ENCODE results near the gene FETUB. TPM values are rescaled to one million over a fixed set of nuclear protein-coding genes. Genes with fewer than 3 reads are reported as not detected.
"Not testable (repeated sequence)": the region's sequence is repeated elsewhere in the genome, so short reads cannot be mapped to it uniquely, and the experiment has no call there.

The FETUB gene
- total and polyA plus RNA-seq, 3 donors from 2014 or later = 0.79 to 2.4 TPM; not detected in 1

GRCh38 chr3:186682812-186683211, 42.6 kb downstream of the FETUB start:
- Histone ChIP-seq H3K36me3 (ENCODE audit: low read depth, missing control alignments) (no peaks in the 10 kb centered on the region), H3K27ac (no peak overlapping the region), H3K9me3 (no peaks in the 10 kb centered on the region), H3K4me3 (no peak overlapping the region), H3K27me3 (no peaks in the 10 kb centered on the region), H3K4me1 (no peaks in the 10 kb centered on the region)
- no peak for DNase-seq
- TF ChIP-seq POLR2A (IDR thresholded peaks at IDR 0.05) = no peak
- TF ChIP-seq, protein P1, sequence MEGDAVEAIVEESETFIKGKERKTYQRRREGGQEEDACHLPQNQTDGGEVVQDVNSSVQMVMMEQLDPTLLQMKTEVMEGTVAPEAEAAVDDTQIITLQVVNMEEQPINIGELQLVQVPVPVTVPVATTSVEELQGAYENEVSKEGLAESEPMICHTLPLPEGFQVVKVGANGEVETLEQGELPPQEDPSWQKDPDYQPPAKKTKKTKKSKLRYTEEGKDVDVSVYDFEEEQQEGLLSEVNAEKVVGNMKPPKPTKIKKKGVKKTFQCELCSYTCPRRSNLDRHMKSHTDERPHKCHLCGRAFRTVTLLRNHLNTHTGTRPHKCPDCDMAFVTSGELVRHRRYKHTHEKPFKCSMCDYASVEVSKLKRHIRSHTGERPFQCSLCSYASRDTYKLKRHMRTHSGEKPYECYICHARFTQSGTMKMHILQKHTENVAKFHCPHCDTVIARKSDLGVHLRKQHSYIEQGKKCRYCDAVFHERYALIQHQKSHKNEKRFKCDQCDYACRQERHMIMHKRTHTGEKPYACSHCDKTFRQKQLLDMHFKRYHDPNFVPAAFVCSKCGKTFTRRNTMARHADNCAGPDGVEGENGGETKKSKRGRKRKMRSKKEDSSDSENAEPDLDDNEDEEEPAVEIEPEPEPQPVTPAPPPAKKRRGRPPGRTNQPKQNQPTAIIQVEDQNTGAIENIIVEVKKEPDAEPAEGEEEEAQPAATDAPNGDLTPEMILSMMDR (IDR thresholded peaks at IDR 0.05) = no peak
- intact Hi-C loops (cut with DNase I; ENCODE audit: low total_unique reads) = no loop called here
- 58 to 74% methylated on average over 3 of the region's 3 CpGs for WGBS, 2 donors

DNA sequence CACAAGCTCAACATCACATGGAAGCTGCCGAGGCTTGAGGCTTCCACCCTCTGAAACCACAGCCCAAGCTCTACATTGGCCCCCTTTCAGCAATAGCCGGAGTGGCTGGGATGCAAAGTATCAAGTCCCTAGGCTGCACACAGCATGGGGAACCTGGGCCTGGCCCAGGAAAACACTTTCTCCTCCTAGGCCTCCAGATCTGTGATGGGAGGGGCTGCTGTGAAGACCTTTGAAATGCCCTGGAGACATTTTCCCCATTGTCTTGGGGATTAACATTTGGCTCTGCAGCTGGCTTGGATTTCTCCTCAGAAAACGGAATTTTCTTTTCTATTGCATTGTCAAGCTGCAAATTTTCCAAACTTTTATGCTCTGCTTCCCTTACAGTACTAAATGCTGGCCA, 43.8 kb downstream of the FETUB start:
- no peak for DNase-seq
- TF ChIP-seq, protein P1 (IDR thresholded peaks at IDR 0.05) = no peak
- no peak for TF ChIP-seq POLR2A (IDR thresholded peaks at IDR 0.05)
- H3K27me3 ChIP-seq = no peaks in the 10 kb centered on the region
- intact Hi-C loops (cut with DNase I; ENCODE audit: low total_unique reads) = no loop called here
- no peak overlapping the region for H3K27ac ChIP-seq
- WGBS, 2 donors = 79 to 84% methylated on average over 2 to 3 of the region's 3 CpGs
- H3K36me3 ChIP-seq (ENCODE audit: low read depth, missing control alignments) = no peaks in the 10 kb centered on the region
- no peaks in the 10 kb centered on the region for H3K9me3 ChIP-seq
- H3K4me3 ChIP-seq = no peak overlapping the region
- H3K4me1 ChIP-seq = no peaks in the 10 kb centered on the region

DNA sequence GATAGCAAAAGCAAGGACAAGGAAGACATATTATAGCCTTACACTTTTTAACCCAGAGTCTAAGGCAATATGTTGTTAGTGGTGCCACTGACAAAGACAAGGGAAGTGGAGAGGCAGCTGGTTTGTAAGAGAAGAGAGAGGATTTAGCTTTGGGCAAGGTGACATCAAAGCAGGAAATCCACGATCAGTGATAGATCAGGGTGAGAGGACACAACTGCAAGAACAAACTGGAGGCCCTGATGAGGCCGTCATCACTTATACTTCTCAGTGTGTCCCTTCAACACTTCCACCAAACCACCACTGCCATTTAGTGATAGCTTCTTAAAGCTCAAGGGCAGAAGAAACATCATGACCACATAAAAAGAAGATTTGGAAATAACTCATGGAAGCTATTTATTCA, 46.3 kb downstream of the FETUB start:
- intact Hi-C loops (cut with DNase I; ENCODE audit: low total_unique reads); H3K4me1 ChIP-seq; H3K27ac ChIP-seq; H3K4me3 ChIP-seq; H3K36me3 ChIP-seq (ENCODE audit: low read depth, missing control alignments); H3K27me3 ChIP-seq; H3K9me3 ChIP-seq; DNase-seq: not testable (repeated sequence)
- 82 to 88% methylated on average over 2 of the region's 2 CpGs for WGBS, 2 donors

GRCh38 chr3:186687120-186687651, 47.0 kb downstream of the FETUB start:
- Histone ChIP-seq H3K9me3 (no peaks in the 10 kb centered on the region), H3K4me3 (no peak overlapping the region), H3K4me1 (no peaks in the 10 kb centered on the region), H3K36me3 (ENCODE audit: low read depth, missing control alignments) (no peaks in the 10 kb centered on the region), H3K27ac (no peak overlapping the region), H3K27me3 (no peaks in the 10 kb centered on the region)
- no peak for DNase-seq
- TF ChIP-seq, protein P1 (IDR thresholded peaks at IDR 0.05) = no peak
- no peak for TF ChIP-seq POLR2A (IDR thresholded peaks at IDR 0.05)
- intact Hi-C loops (cut with DNase I; ENCODE audit: low total_unique reads) = no loop called here
- 88 to 90% methylated on average over 12 of the region's 12 CpGs for WGBS, 2 donors

GRCh38 chr3:186690304-186690703, 50.1 kb downstream of the FETUB start:
- not testable (repeated sequence) for DNase-seq, H3K27ac ChIP-seq
- 90 to 91% methylated on average over 1 of the region's 1 CpG for WGBS, 2 donors

GRCh38 chr3:186691676-186692075, 51.5 kb downstream of the FETUB start:
- no peak overlapping the region for H3K4me3 ChIP-seq
- no peaks in the 10 kb centered on the region for H3K9me3 ChIP-seq
- no peak for TF ChIP-seq POLR2A (IDR thresholded peaks at IDR 0.05)
- TF ChIP-seq, protein P1 (IDR thresholded peaks at IDR 0.05) = no peak
- H3K27me3 ChIP-seq = no peaks in the 10 kb centered on the region
- H3K36me3 ChIP-seq (ENCODE audit: low read depth, missing control alignments) = no peaks in the 10 kb centered on the region
- no peak overlapping the region for H3K27ac ChIP-seq
- no peak for DNase-seq
- 92 to 95% methylated on average over 7 of the region's 7 CpGs for WGBS, 2 donors
- intact Hi-C loops (cut with DNase I; ENCODE audit: low total_unique reads) = no loop called here
- H3K4me1 ChIP-seq = no peaks in the 10 kb centered on the region

More at GRCh38 chr3:186690304-186690703, 50.1 kb downstream of the FETUB start:
- intact Hi-C loops (cut with DNase I; ENCODE audit: low total_unique reads); H3K9me3 ChIP-seq; H3K4me1 ChIP-seq; H3K36me3 ChIP-seq (ENCODE audit: low read depth, missing control alignments); H3K27me3 ChIP-seq; H3K4me3 ChIP-seq: not testable (repeated sequence)

Data from testis (tissue), 3 donors.